ENCODE measurements around the gene ATP6V1G2. TPM values are rescaled to one million over a fixed set of nuclear protein-coding genes. Genes with fewer than 3 reads are reported as not detected.

Gene ATP6V1G2
- total RNA-seq, 4 donors from 2014 or later: 0.60 to 3.8 (median 2.2) TPM

DNA sequence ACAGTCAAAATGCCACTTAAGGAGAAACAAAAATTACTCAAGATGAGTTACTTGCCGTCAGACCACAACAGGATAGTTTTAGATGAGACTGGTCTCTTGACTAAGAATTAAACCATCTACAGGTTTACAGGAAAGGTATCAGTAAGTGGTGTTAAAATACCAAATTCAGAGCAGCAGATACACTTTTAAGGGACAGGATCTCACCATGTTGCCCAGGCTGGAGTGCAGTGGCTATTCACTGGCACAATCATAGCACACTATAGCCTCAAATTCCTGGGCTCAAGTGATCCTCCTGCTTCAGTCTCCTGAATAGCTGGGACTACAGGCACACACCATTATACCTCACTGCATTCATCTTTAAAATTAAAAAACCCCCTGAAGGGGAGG, 13.0 kb downstream of the ATP6V1G2 start:
- H3K4me3 ChIP-seq: no peak overlapping the region
- no peak for DNase-seq (ENCODE audit: low spot score in 2 of 2)
- H3K4me1 ChIP-seq: peaks cover 0 to 21% (median 0%) of the 10 kb centered on the region in 4 donors
- H3K36me3 ChIP-seq: peaks cover 0 to 94% (median 56%) of the 10 kb centered on the region in 3 donors
- no peak overlapping the region for H3K27ac ChIP-seq
- WGBS, 2 donors: 72 to 88% methylated on average over 1 of the region's 1 CpG
- TF ChIP-seq CTCF (IDR thresholded peaks at IDR 0.05) (no peak), EP300 (IDR thresholded peaks at IDR 0.05) (no peak), POLR2A (IDR thresholded peaks at IDR 0.05) (no peak)
- no peaks in the 10 kb centered on the region for H3K9me3 ChIP-seq
- H3K27me3 ChIP-seq: no peaks in the 10 kb centered on the region

DNA sequence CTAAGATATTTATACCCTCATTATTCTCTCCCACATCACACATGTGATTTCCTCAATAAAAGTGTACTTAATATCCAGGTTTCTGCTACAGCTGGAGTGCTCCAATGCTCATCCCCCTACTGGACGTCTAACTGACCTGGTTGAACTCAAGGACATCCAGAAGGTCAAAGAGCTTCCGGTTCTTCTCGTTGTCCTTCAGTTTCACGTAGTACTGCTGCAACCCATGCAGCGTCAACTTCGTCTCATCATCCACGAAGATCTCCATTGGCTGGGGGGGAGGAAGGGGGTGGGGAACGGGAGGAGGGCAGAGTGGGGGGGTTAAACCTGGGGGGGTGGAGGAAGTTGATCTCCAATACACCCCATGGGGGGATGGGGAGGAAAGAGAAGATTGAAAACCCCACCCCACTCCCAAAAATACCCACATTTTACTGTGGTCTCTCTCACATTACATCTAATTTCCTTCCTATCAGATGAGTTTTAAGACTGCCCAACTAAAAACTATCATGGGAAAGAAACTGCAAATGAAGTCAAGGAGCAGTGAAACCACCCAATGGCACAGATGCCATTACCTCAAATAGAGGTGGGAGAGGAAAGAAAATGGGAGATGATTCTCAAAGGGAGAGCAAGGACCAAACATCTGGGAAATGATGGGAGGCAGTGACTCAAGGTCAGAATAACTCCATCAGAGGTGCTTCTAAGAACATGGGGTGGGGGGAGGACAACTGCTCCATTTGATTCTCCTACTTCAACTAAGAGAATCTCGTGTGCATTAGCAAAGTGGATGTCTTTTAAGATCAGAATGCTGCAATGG, 13.6 kb downstream of the ATP6V1G2 start:
- no peaks in the 10 kb centered on the region for H3K27me3 ChIP-seq
- TF ChIP-seq EP300 (IDR thresholded peaks at IDR 0.05): no peak
- TF ChIP-seq CTCF (IDR thresholded peaks at IDR 0.05): no peak
- no peak for TF ChIP-seq POLR2A (IDR thresholded peaks at IDR 0.05)
- H3K27ac ChIP-seq: no peak overlapping the region
- no peak overlapping the region for H3K4me3 ChIP-seq
- 48 to 60% methylated on average over 9 of the region's 9 CpGs for WGBS, 2 donors
- H3K36me3 ChIP-seq: peaks cover 0 to 88% (median 52%) of the 10 kb centered on the region in 3 donors
- H3K9me3 ChIP-seq: no peaks in the 10 kb centered on the region
- DNase-seq (ENCODE audit: low spot score in 2 of 2): no peak
- peaks cover 0 to 16% (median 0%) of the 10 kb centered on the region in 4 donors for H3K4me1 ChIP-seq

GRCh38 chr6:31531771-31532643, 14.4 kb downstream of the ATP6V1G2 start:
- no peak for TF ChIP-seq POLR2A (IDR thresholded peaks at IDR 0.05)
- TF ChIP-seq CTCF (IDR thresholded peaks at IDR 0.05): no peak
- TF ChIP-seq EP300 (IDR thresholded peaks at IDR 0.05): no peak
- no peak overlapping the region for H3K27ac ChIP-seq
- H3K36me3 ChIP-seq: peaks cover 0 to 80% (median 44%) of the 10 kb centered on the region in 3 donors

GRCh38 chr6:31531162-31531561, 15.2 kb downstream of the ATP6V1G2 start:
- Histone ChIP-seq H3K27me3 (no peaks in the 10 kb centered on the region), H3K36me3 (peaks cover 0 to 72% (median 38%) of the 10 kb centered on the region in 3 donors), H3K27ac (no peak overlapping the region), H3K9me3 (no peaks in the 10 kb centered on the region), H3K4me3 (no peak overlapping the region), H3K4me1 (peaks cover 0 to 3% (median 0%) of the 10 kb centered on the region in 4 donors)
- WGBS, 2 donors: 83 to 86% methylated on average over 7 of the region's 7 CpGs
- TF ChIP-seq CTCF (IDR thresholded peaks at IDR 0.05): no peak
- TF ChIP-seq EP300 (IDR thresholded peaks at IDR 0.05): no peak
- TF ChIP-seq POLR2A (IDR thresholded peaks at IDR 0.05): no peak
- DNase-seq (ENCODE audit: low spot score in 2 of 2): no peak

More at GRCh38 chr6:31531771-31532643, 14.4 kb downstream of the ATP6V1G2 start:
- WGBS, 2 donors: 71 to 72% methylated on average over 9 of the region's 9 CpGs
- Histone ChIP-seq H3K4me1 (peaks cover 0 to 9% (median 0%) of the 10 kb centered on the region in 4 donors), H3K27me3 (no peaks in the 10 kb centered on the region), H3K9me3 (no peaks in the 10 kb centered on the region), H3K4me3 (no peak overlapping the region)
- no peak for DNase-seq (ENCODE audit: low spot score in 2 of 2)

Data from tibial nerve (tissue), 4 donors.